NCI-H1930 (cell line): ENCODE measurements around the gene ZNF785.
"Not testable (repeated sequence)": the region's sequence is repeated elsewhere in the genome, so short reads cannot be mapped to it uniquely, and the experiment has no call there.

ENCODE experiments used
- DNase-seq, 2 experiments: peaks; one replicate each; lab custom pipeline; 2025; lab: John Stamatoyannopoulos, UW

ZNF785 gene

DNA sequence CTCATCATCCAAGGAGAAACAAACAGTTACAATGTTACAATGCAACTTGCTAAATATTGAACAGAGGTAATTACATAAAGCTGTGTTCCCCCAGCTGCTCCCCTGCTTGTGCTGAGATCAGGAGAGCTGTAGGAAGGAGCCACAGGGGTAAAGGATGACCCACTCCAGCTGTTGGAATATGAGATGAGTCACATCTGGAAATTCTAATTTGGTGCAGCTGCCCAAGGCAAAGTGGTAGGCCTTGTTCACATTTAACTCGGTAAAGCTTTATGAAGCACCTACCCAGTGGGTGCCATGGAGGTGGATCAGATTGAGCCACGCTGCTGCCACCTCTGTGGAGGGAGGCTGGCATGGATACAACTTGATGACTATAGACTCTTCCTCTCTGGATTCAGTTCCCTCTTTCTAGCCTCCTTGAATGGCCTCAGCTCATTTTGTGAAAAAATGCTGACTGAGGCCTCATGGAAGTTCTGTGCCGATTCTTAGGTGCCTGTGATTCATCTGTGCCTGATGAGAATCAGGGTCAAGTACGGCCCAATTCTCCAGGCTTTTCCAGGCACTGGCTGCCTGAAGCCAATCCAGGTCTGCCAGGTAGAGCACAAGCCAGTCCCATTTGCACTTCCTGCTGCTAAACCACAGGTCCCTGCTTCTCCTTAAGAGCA lies 17.2 kb upstream of the ZNF785 start:
- DNase-seq, result no peak

DNA sequence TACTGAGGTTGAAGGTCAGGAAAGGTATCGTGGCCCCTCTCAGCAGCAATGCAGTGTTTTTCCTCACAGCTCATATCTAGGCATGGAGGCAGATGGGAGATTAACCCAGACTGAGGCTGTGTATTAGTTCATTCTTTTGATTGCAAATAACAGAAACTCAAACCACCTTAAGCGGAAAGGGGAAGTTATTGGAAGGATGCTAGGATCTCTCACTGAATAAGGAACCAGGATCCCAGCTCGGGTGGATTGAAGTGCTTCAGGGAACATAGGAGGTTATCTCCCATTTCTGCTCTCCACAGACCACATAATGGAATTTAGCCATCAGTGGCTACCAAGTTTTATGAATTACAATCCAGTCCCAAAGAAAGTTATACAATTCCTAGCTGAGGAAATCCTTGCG lies 16.5 kb upstream of the ZNF785 start:
- no peak for DNase-seq

DNA sequence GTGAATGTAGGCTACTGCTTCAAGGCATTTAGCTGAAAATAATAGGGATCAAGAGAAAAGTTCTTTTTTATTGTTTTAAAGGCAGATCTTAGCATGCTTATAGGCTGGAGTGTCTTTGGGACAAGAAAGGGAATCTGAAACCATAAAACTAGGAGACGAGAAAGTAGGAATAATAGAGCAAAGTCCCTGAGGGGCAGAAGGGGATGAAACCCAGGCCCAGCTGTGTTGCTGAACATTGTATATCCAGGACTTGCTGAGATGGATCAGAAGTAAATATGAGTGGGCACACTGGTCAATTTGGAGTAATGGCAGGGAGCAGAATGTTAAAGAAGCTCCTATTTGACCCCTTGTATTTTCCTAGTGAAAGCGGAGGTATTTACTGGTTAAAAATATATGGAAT lies 15.4 kb upstream of the ZNF785 start:
- DNase-seq, result no peak

DNA sequence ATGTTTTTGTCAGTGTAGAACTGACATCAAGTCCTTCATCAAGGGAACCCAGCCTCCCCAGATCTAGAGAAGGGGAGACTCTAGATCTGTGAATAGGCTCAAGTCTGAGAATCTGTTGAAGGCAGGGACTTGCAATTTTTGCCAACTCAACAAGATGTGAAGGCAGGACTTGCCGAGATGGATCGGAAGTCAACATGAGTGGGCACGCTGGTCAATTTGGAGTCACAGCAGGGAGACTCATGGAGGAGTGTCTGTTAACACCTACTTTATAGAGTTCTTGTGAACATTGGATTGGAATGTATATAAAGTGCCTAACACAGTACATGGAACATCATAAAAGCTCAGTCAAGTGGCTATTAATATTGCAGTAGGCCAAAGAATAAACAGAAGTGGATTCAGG lies 14.7 kb upstream of the ZNF785 start:
- DNase-seq, result no peak

DNA sequence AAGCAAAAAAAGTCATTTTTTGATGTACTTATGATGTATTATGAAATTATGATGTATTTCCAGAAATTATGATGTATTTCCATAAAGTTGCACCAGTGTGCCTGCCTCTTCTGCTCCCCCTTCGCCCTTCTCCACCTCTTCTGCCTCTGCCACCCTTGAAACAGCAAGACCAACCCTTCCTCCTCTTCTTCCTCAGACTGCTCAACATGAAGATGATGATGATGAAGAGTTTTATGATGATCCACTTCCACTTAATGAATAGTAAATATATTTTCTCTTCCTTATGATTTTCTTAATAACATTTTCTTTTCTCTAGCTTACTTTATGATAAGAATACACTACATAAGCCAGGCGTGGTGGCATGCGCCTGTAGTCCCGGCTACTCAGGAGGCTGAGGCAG lies 7.4 kb upstream of the ZNF785 start:
- no peak for DNase-seq

DNA sequence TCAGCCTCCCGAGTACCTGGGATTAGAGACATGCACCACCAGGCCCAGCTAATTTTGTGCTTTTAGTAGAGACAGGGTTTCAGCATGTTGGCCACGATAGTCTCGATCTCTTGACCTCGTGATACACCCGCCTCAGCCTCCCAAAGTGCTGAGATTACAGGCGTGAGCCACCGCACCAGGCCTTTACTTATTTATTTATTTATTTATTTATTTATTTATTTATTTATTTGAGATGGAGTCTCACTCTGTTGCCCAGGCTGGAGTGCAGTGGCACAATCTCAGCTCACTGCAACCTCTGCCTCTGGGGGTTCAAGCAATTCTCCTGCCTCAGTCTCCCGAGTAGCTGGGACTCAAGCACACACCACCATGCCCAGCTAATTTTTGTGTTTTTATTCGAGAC lies 5.4 kb upstream of the ZNF785 start:
- DNase-seq, result not testable (repeated sequence)

DNA sequence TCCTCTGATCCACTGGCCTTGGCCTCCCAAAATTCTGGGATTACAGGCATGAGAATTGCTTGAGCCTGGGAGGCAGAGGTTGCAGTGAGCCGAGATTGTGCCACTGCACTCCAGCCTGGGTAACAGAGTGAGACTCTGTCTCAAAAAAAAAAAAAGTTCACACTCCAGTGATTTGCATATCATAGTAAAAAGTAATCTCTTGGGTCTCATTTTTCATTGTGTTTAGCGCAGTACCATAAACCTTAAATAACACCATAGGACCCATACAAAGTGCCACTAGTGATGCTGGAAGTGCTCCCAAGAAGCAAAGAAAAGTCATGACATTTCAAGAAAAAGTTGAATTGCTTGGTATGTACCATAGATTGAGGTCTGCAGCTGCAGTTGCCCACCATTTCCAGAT lies 4.1 kb upstream of the ZNF785 start:
- DNase-seq, result not testable (repeated sequence)

DNA sequence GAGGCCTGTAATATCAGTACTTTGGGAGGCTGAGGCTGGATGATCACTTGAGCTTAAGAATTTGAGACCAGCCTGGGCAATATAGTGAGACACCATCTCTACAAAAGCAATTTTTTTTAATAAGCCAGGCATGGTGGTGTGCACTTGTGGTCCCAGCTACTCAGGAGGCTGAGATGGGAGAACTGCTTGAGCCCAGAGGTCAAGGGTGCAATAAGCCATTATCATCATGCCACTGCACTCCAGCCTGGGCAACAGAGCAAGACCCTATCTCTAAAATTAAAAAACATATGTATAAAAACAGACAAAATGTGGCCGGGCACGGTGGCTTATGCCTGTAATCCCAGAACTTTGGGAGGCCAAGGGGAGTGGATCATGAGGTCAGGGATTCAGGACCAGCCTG lies 3.2 kb upstream of the ZNF785 start:
- DNase-seq, result no peak

DNA sequence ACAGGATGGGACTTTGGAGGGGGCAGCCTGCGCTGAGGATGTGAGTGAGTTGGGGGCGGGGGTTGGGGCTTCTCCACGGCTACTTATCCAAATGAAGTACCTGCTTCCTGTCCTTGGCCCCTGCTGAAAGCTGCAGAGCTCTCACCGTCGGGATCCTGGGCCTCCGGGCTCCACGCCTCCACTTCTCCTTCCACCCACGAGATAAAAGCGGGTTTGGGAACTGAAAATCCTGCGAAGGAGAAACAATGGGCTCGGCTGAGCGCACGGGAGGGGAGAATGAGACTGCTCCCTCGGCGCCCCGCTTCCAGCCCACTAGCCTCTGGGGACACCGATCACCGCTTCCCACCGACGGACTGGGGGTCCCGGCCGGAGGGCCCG lies 486 bp downstream of the ZNF785 start:
- no peak for DNase-seq

DNA sequence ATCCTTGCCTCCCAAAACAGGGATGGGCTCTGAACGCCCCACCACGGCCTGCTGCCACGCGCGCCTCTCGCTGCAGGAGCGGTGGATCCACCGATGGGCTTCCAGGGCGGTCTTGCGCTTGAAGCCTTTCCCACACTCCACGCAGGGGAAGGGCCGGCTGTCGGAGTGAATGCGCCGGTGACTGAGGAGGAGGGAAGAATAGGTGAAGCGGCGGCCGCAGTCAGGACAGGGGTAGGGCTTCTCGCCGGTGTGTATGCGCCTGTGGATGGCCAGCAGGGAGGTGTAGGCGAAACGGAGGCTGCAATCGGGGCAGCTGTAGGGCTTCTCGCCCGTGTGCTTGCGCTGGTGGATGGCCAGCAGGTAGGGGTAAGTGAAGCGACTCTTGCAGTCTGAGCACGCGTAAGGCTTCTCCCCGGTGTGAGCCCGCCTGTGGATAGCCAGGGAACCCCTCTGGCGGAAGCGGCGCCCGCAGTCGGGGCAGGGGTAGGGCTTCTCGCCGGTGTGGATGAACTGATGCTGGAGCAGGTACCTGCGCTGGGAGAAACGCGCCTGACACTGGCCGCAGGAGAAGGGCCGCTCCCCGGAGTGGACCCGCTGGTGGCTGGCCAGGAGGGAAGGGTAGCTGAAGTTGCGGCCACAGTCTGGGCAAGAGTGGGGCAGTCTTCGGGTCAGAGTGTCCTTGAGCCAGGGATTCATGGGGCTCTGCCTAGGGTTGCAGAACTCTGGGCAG lies 2.7 kb downstream of the ZNF785 start:
- DNase-seq, result no peak

DNA sequence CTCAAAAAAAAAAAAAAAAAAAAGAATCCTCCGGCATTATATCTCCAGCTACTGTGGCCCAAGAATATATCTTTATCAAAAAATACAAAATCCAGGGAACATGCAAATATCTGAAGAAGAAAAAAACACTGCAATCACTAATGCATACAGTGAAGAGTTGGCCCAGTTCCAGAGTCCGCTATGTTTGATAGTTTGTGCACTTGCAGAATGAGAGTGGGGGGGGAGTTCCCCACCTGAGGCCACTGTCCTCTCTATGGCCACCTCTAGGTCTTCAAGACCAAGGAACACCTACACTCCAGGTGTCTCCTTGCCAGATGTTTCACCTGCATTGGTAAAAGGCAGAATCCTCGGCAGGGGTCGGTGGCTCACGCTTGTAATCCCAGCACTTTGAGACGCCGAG lies 4.0 kb downstream of the ZNF785 start:
- DNase-seq, result no peak

DNA sequence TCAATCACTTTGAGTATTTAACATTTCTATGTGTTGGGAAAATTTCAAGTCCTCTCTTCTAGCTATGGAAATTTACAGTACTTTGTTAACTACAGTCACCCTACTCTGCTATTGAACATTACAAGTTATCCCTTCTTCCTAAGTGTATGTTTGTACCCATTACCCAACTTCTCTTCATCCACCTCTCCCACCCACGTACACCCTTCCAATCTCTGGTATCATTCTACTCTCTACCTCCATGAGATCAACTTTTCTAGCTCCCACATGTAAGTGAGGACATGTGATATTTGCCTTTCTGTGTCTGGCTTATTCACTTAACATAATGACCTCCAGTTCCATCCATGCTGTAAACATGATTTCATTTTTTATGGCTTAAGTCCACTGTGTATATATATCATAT lies 10.8 kb downstream of the ZNF785 start:
- DNase-seq, result no peak

DNA sequence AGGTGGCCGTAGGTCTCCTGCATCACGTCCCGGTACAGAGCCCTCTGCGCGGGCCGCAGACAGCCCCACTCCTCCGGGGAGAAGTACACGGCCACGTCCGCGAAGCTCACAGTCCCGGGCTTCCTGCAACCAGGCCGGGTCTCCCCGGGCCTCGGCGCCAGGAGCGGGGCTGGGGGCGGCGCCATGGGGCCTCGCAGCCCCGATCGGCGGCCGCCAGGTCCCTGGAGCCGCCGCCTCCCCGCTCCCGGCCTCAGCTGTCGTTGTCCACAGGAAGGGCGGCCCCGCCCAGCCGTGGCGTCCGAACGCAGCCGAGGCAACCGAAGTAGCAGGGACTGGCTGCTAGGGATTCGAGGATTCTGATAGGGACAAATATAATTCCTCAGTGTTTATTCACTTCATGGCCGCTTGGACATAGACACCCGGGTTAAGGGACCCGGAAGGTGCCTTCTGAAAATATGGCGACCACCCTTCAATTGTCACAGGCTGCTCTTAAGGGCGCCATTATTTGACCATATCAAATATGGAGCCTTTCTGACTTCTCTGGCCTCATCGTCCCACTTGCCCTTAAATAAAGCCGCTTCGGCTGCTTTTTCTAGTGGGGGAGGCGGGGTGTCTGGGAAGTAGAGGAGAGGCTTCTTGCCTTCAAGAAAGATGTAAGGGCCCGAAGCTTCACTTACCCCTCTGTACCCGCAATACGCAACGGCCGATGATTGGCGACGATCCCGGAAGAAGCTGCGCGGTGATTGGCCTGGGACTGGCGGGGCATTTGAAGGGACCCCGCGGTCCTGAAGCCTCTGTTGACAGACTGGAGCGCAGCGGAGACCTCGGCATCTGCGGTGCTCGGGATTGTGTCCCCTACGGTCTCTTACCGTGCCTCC lies 13.8 kb downstream of the ZNF785 start, which contains the start of gene ZNF688:
Gene ZNF688, minus strand, starts transcription at position 270 of the 878 bp plus-strand sequence. Its CDS starts 85 bp downstream, at position 185.
- peak; percentile 88 to 90 for DNase-seq

DNA sequence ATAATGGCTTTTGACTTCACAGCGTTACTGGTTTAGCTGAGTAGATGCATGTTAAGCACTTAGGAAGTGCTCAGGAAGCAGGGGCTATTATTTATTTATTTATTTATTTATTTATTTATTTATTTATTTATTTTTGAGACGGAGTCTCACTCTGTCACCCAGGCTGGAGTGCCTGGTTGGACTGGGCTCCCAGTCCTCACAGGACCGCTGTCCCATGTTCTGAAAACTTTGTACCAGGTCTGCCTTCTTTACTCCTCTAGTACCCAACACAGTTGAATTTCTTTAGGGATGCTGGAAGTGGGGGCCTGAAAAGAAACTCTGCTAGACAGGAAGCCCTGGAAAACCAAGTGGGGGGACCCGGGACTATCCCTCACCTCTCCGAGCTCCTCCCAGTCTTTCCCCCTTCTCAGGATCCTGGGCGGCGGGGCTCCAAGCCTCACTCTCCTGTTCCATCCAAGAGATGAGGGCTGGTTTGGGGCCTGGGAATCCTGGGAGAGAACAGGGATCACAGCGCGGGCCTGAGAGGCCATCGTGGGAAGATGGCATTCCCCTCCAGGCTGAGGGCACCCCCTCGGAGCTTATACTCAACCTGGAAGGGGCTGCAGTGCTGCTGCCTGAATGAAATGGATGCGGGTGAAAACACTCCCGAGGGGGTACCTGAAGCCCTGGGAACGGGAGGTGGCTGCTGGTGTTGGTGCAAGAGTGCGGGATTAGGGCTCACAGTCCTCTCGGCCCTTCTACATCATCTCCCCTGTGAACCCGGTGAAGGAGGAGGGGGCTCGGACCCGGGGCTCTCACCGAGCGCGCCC lies 14.7 kb downstream of the ZNF785 start:
- peak in 1 of 2 experiments; percentile 19 for DNase-seq

DNA sequence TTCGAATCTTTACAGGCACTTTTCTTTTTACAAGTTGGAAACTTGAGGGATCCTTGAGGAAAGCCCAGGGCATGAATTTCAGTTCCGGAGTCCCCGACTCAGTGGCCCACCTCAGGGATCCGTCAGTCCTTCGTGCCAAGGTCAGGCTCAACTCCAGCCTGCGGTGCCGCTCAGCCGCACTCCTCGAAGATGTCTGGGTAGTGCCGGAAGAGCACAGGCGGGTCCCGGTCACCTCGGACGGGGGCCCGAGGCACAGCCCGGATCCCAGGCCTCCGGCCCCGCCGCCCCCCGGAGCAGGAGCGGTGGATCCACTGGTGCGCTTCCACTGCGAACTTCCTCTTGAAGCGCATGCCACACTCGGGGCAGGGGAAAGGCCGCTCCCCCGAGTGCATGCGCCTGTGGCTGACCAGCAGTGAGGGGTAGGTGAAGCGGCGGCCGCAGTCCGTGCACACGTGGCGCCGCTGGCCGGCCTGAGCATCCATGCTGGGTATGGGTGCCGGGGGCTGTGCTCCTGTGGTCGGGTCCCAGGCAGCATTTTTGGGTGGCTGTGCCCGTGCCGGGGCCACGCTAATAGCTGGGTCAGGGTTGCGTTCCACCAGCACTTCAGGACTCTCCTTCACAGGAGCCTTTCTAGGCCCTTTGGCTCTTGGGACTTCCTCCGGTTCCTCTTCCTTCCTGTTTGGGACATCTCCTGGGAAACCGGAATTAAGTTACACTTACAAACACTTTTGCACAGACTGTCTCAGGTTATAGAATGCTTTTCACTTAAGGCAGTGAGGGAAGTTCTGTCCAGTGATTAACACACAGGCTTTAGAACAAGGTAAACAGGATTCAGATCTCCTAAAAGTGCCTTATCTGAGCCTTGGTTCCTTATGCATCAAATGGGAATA lies 15.5 kb downstream of the ZNF785 start:
- no peak for DNase-seq

DNA sequence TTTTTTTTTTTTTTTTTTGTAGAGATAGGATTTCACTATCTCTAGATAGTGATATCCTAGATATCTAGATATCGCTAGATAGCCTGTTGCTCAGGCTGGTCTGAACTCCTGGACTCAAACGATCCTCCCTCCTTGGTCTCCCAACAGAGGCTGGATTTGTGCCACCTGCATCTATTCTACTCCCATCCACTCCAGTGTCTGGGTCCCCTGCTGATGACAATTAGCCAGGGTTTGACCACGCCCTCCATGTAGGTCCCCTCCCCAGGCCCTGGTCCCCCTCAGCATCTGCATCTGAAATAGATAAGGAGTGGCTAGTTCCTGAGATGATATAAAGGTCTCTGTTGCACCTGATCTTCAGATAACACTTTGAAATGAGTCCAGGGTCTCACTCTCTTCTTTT lies 16.2 kb downstream of the ZNF785 start:
- DNase-seq, result no peak

DNA sequence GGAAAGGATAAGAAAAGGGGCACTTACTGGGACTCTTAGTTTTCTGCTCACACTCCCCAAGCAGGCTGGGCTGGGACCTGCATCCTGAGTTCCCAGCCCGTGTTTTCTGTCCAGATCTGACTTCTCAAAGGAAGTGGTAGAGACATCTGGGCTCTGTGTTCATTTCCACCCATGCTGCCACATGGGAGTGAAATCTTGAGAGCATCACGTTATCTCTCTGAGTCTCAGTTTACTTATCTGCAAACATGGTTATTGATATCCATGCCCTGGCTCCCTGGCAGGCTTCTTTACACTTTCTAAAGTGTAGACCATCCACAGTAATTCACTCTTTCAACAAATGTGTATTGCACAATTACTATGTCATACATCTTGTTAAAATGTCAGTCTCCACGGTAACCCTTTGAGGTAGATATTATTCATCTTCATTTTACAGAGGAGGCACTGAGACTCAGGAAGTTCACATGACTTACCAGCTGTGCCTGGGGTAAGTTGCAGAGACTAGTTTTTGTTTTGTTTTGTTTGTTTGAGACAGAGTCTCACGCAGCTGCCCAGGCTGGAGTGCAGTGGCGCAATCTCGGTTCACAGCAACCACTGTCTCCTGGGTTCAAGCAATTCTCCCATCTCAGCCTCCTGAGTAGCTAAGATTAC lies 17.4 kb downstream of the ZNF785 start:
- no peak for DNase-seq

DNA sequence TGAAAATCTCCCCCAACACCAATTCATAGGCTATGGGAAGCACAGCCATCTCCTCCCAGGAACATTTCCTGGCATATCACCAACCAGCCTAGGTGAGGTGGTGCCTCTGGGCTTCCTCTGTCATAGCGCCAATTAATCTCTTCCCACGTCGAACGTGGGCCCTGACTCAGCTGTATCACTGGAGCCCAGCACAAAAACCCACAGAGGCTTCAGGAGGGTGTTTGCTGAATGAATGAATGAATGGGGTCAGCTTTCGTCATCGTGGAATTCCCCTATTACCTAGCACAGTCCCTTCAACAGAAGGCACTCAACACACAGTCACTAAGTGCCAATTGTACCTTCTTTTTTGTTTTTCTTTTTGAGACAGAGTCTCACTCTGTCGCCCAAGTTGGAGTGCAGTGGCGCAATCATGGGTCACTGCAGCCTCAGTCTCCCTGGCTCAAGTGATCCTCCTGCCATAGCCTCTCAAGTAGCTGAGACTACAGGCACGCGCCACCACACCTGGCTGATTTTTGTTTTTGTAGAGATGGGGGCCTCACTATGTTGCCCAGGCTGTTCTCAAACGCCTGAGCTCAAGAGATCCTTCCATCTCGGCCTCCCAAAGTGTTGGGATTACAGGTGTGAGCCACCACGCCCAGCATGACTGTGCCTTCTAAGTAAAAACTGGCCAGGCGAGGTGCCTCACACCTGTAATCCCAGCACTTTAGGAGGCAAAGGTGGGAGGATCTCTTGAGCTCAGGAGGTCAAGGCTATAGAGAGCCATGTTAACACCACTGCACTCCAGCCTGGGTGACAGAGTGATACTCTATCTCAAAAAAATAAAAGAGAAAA lies 18.1 kb downstream of the ZNF785 start:
- DNase-seq, result no peak

DNA sequence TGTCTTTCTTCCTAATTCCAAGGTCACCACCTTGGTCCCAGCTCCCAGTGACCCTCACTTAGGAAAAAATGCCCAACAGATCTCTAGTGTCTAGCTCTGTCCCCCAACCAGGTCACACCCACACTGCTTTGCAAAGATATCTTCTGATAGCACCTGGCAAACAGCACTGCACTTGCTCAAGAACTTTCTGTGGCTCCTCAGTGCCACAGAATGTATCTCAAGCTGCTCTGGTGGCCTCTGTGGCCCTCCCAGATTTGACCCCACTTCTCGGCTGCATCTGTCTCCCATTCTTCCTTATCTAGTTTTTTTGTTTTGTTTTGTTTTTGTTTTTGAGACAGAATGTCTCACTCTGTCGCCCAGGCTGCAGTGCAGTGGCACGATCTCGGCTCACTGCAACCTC lies 19.0 kb downstream of the ZNF785 start:
- no peak for DNase-seq
